AG09309 (cell line): ENCODE data around the gene TIMP2.
"Not testable (repeated sequence)": the region's sequence is repeated elsewhere in the genome, so short reads cannot be mapped to it uniquely, and the experiment has no call there.

Experiments
- DNase-seq: peaks from one replicate; pipeline ENCODE4 v3.0.0-alpha.2; 2010; ENCODE audit warnings: low read depth
- H3K4me3 ChIP-seq: 2 replicates; pipeline ENCODE4 v1.5.1; 2011; ENCODE audit warnings: mild to moderate bottlenecking, low read depth, low read length, moderate library complexity; ENCODE audit not compliant: control insufficient read depth
- CTCF ChIP-seq: IDR thresholded peaks from 2 replicates; pipeline ENCODE4 v1.5.1; 2011; ENCODE audit warnings: mild to moderate bottlenecking, low read depth, low read length, inconsistent platforms; ENCODE audit not compliant: insufficient read depth, control insufficient read depth; ENCODE audit errors: missing control alignments

TIMP2 gene

GRCh38 chr17:78969865-78970264, 44.7 kb upstream of the TIMP2 start:
- no peak for DNase-seq
- no peak for TF ChIP-seq CTCF
- H3K4me3 ChIP-seq, result no peak overlapping the region

DNA sequence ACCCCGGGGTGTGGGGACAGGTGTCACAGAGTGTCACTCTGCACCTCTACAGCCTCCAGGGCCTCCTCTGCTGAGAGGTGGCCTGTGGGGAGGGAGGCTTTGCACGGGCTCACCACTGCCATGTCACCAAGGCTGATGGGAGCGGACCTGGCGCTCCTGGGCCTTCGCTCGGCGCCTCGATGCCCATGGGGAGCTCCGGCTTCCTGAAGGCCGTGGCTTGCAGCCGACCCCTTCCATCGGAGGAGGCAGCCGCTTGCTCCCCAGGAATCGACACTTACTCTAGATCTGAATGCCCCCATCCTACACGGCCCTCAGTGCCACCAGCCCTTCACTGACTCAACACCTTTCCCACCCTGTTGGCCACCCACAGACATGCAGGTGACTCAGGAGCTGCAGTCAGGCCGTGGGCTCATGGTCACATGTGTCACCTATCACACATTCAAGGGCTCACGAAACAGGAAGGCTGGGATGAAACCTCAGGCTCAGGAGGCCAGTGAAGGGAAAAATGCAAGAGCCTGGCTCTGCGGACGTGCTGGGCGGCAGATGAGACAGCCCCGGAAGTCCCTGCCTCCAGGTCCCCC, 42.7 kb upstream of the TIMP2 start:
- DNase-seq, result no peak
- no peak for TF ChIP-seq CTCF
- H3K4me3 ChIP-seq, result no peak overlapping the region

GRCh38 chr17:78966910-78967600, 41.9 kb upstream of the TIMP2 start:
- DNase-seq, result no peak
- no peak for TF ChIP-seq CTCF

DNA sequence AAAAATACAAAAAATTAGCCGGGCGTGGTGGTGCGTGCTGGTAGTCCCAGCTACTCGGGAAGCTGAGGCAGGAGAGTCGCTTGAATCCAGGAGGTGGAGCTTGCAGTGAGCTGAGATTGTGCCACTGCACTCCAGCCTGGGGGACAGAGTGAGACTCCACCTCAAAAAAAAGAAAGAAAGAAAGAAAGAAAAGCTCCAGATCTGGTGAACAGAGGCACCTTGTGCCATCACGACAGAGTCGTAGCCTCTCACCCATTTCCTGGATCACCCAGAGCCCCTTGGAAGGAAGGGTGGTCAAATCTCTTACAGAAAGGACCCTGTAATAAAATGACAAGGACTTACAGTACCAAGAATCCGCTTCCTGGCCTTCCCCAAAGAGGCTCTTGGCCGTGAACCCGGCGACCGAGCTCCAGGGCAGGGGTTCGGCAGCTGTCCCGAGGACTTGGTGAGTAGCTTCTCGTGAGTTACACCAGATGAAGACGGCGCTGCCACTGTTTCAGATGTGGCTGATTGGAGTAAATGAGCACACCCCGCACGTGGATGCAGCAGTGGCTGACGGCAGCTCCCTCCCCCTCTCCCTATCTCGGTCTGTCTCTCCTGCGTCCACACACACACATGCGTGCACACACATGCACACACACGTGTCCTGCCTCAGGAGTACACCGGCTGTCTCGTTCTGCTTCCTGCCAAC, 41.1 kb upstream of the TIMP2 start:
- no peak for DNase-seq
- no peak overlapping the region for H3K4me3 ChIP-seq
- TF ChIP-seq CTCF, result no peak

More at GRCh38 chr17:78966910-78967600, 41.9 kb upstream of the TIMP2 start:
- no peak overlapping the region for H3K4me3 ChIP-seq

GRCh38 chr17:78965491-78965924, 40.3 kb upstream of the TIMP2 start:
- TF ChIP-seq CTCF, result no peak
- no peak overlapping the region for H3K4me3 ChIP-seq
- DNase-seq, result no peak

- H3K4me3 ChIP-seq, result no peak overlapping the region
- DNase-seq, result no peak
- TF ChIP-seq CTCF, result no peak
These were observed 38.2 kb upstream of the TIMP2 start for GRCh38 chr17:78963378-78963777.

DNA sequence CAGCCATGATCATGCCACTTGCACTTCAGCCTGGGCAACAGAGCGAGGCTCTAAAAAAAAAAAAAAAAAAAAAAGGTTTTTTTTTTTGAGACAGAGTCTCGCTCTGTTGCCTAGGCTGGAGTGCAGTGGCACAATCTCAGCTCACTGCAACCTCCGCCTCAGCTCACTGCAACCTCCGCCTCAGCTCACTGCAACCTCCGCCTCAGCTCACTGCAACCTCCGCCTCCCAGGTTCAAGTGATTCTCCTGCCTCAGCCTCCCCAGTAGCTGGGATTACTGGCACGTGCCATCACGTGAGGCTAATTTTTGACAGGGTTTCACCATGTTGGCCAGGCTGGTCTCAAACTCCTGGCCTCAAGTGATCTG, 37.8 kb upstream of the TIMP2 start:
- not testable (repeated sequence) for H3K4me3 ChIP-seq, DNase-seq
